B cell (primary cell): Measurements from ENCODE around the gene IL17A. TPM values are rescaled to one million over a fixed set of nuclear protein-coding genes. Genes with fewer than 3 reads are reported as not detected.

Source experiments
- ATAC-seq: fragments of 200-7000 bp; cut with Tn5 transposase; one replicate; pipeline ENCODE4 v1.10.0; 2021; ENCODE audit warnings: low read depth, mild to moderate bottlenecking, moderate number of reproducible peaks, moderate library complexity
- CTCF ChIA-PET: fragments of 350-600 bp; sonication (Branson Sonifier 250); formaldehyde crosslinking; loops from one replicate; lab custom pipeline; 2021; ENCODE audit warnings: antibody characterized with exemption, inconsistent platforms; lab: Charles Lee
- POLR2A ChIA-PET: fragments of 350-600 bp; sonication (Branson Sonifier 250); formaldehyde crosslinking; loops from one replicate; lab custom pipeline; 2021; ENCODE audit warnings: antibody characterized with exemption; lab: Charles Lee
- DNase-seq: peaks from one replicate; pipeline ENCODE4 v3.0.0; 2013
- H2AFZ ChIP-seq: 2 replicates; pipeline ENCODE4 v1.6.1; 2012; ENCODE audit warnings: mild to moderate bottlenecking, low read depth, low read length; ENCODE audit not compliant: insufficient read depth, poor library complexity, severe bottlenecking
- H3K27ac ChIP-seq, 2 donors: 1 replicate in 1 of 2; 2 replicates in 1 of 2; pipeline ENCODE4 v1.5.1; 2012 to 2013; ENCODE audit warnings: low read length in 2 of 2, mild to moderate bottlenecking in 2 of 2, moderate library complexity in 1 of 2
- H3K27me3 ChIP-seq, 4 experiments: fragments of 200-600 bp in 1 of 4; sonication (generic) in 1 of 4; replicated peaks in 1 of 4; 1 replicate in 2 of 4; 2 replicates in 2 of 4; pipeline versions ENCODE4 v1.6.1 to v1.7.0; 2013 to 2016; ENCODE audit warnings: low read length in 3 of 4, mild to moderate bottlenecking in 2 of 4, mixed read lengths in 1 of 4, moderate library complexity in 1 of 4; ENCODE audit not compliant: insufficient read depth in 4 of 4, control insufficient read depth in 3 of 4; ENCODE audit errors: control extremely low read depth in 1 of 4
- H3K36me3 ChIP-seq, 2 experiments: replicated peaks in 1 of 2; 1 replicate in 1 of 2; 2 replicates in 1 of 2; pipeline versions ENCODE4 v1.6.1 to v1.7.1; 2013; ENCODE audit warnings: low read length in 1 of 2; ENCODE audit not compliant: insufficient read depth in 2 of 2, control insufficient read depth in 1 of 2; ENCODE audit errors: control extremely low read depth in 1 of 2, extremely low read depth in 1 of 2
- H3K4me1 ChIP-seq, 2 donors: fragments of 200-600 bp in 1 of 2; sonication (generic) in 1 of 2; 1 replicate in 1 of 2; 2 replicates in 1 of 2; pipeline versions ENCODE4 v1.5.1 to v1.6.1; 2013 to 2017; ENCODE audit warnings: low read length in 2 of 2; ENCODE audit not compliant: control insufficient read depth in 2 of 2, insufficient read depth in 2 of 2
- H3K4me2 ChIP-seq: replicated peaks from 2 replicates; pipeline ENCODE3; 2012; ENCODE audit warnings: mild to moderate bottlenecking, low read depth, low read length; ENCODE audit not compliant: poor library complexity, severe bottlenecking
- H3K4me3 ChIP-seq, 5 experiments: fragments of 200-600 bp in 1 of 5; sonication (generic) in 1 of 5; 1 replicate in 3 of 5; 2 replicates in 2 of 5; pipeline versions ENCODE4 v1.5.1 to v1.7.0; 2011 to 2016; ENCODE audit warnings: low read length in 4 of 5, mild to moderate bottlenecking in 4 of 5, low read depth in 2 of 5, control low read depth in 1 of 5, moderate library complexity in 1 of 5; ENCODE audit not compliant: insufficient read depth in 1 of 5; ENCODE audit errors: control extremely low read depth in 1 of 5, extremely low read depth in 1 of 5
- H3K79me2 ChIP-seq: fragments of 200-600 bp; sonication (generic); one replicate; pipeline ENCODE4 v1.6.0; 2016; ENCODE audit warnings: low read length; ENCODE audit not compliant: control insufficient read depth, insufficient read depth
- H3K9ac ChIP-seq: fragments of 200-600 bp; sonication (generic); 2 replicates; pipeline ENCODE4 v1.6.1; 2017; ENCODE audit warnings: mild to moderate bottlenecking, low read length, moderate library complexity
- H3K9me3 ChIP-seq, 3 donors: one replicate each; pipeline versions ENCODE4 v1.6.1 to v1.7.1; 2013; ENCODE audit warnings: low read length in 2 of 3; ENCODE audit not compliant: control insufficient read depth in 2 of 3, insufficient read depth in 1 of 3; ENCODE audit errors: control extremely low read depth in 1 of 3
- H4K20me1 ChIP-seq: 2 replicates; pipeline ENCODE4 v1.6.0; 2012; ENCODE audit warnings: mild to moderate bottlenecking, low read length; ENCODE audit not compliant: insufficient read depth, control insufficient read depth, poor library complexity, severe bottlenecking
- H3K27ac Mint-ChIP-seq: one replicate; pipeline ENCODE4 v1.8.0; 2021; ENCODE audit warnings: mixed read lengths
- H3K27me3 Mint-ChIP-seq: one replicate; pipeline ENCODE4 v1.8.0; 2021; ENCODE audit warnings: mixed read lengths
- H3K4me1 Mint-ChIP-seq: one replicate; pipeline ENCODE4 v1.8.0; 2021; ENCODE audit warnings: mixed read lengths
- H3K4me3 Mint-ChIP-seq: one replicate; pipeline ENCODE4 v1.8.0; 2021; ENCODE audit warnings: mixed read lengths
- H3K9me3 Mint-ChIP-seq: one replicate; pipeline ENCODE4 v1.8.0; 2022; ENCODE audit warnings: mixed read lengths; ENCODE audit not compliant: insufficient read depth
- EZH2 ChIP-seq: IDR thresholded peaks from 2 replicates; pipeline ENCODE4 v1.6.1; 2012; ENCODE audit warnings: borderline replicate concordance, low read depth, mild to moderate bottlenecking, moderate library complexity, low read length; ENCODE audit not compliant: insufficient read depth, poor library complexity, severe bottlenecking
- WGBS: methylation state at CpG from one replicate; pipeline ENCODE4 v1.1.5; 2013; ENCODE audit warnings: missing lambda C conversion rate; ENCODE audit not compliant: insufficient coverage; 5-methylcytosine and 5-hydroxymethylcytosine counted together
- intact Hi-C: fragments of 100-400 bp; cut with micrococcal nuclease; formaldehyde crosslinking; loops from one replicate; pipeline ENCODE4 v1.10.0; 2022
- polyA plus RNA-seq: library from polyadenylated mRNA; depleted of rRNA; stranded (reverse); fragments of >200 nt; gene quantifications from 2 replicates; pipeline ENCODE4 v1.2.3, GENCODE V29; 2012
- total RNA-seq, 2 donors: library from RNA; stranded (reverse); fragments of 120-200 nt in 1 of 2; gene quantifications; 1 replicate in 1 of 2; 2 replicates in 1 of 2; pipeline versions ENCODE4 v1.2.3 to v1.2.4, GENCODE V29; 2013 to 2022
- TF ChIP-seq, protein P1 (sequence below): fragments of 200-600 bp; IDR thresholded peaks from one replicate; pipeline ENCODE4 v1.8.0; 2022; ENCODE audit warnings: antibody characterized with exemption, mild to moderate bottlenecking

IL17A gene
- total and polyA plus RNA-seq, 2 donors (not counting 1 experiment from before 2014, with no cell fraction given) = not detected

DNA sequence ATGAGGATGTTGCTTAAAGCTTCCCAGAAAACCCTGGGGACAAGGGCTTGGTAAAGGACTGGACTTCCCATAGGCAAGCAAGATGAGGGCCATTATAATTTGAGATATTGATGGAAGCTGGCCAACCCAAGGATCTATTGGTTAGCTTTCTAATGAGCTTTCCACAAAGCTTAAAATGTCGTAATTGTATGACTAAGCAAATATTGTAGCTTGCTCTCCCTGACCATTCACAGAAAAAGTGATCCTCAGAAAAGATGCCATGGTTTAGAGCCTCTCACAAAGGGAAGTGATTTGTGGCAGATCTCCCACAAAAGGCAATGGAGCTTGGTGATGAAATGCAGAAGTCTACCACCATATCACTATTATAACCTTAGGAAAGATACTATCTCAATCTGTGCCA lies 44.5 kb downstream of the IL17A start:
- Histone ChIP-seq H3K27ac (no peak overlapping the region), H3K4me2 (no peak overlapping the region), H3K9me3 (no peaks in the 10 kb centered on the region), H3K27me3 (peaks cover 0 to 3% (median 0%) of the 10 kb centered on the region in 4 experiments), H3K79me2 (no peaks in the 10 kb centered on the region), H4K20me1 (no peaks in the 10 kb centered on the region), H3K9ac (no peak overlapping the region), H3K4me3 (no peak overlapping the region), H2AFZ (no peak overlapping the region), H3K36me3 (no peaks in the 10 kb centered on the region), H3K4me1 (no peaks in the 10 kb centered on the region)
- no CpG with 5 or more reads among the region's 1 CpG for WGBS
- Mint-ChIP-seq H3K4me1 (no peaks in the 10 kb centered on the region), H3K27ac (no peak overlapping the region), H3K27me3 (peaks cover 2% of the 10 kb centered on the region), H3K9me3 (no peaks in the 10 kb centered on the region), H3K4me3 (no peak overlapping the region)
- intact Hi-C loops = no loop called here
- TF ChIP-seq, protein P1, sequence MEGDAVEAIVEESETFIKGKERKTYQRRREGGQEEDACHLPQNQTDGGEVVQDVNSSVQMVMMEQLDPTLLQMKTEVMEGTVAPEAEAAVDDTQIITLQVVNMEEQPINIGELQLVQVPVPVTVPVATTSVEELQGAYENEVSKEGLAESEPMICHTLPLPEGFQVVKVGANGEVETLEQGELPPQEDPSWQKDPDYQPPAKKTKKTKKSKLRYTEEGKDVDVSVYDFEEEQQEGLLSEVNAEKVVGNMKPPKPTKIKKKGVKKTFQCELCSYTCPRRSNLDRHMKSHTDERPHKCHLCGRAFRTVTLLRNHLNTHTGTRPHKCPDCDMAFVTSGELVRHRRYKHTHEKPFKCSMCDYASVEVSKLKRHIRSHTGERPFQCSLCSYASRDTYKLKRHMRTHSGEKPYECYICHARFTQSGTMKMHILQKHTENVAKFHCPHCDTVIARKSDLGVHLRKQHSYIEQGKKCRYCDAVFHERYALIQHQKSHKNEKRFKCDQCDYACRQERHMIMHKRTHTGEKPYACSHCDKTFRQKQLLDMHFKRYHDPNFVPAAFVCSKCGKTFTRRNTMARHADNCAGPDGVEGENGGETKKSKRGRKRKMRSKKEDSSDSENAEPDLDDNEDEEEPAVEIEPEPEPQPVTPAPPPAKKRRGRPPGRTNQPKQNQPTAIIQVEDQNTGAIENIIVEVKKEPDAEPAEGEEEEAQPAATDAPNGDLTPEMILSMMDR = no peak
- POLR2A ChIA-PET = no interaction called here
- CTCF ChIA-PET = no interaction called here
- ATAC-seq = no peak
- no peak for DNase-seq

DNA sequence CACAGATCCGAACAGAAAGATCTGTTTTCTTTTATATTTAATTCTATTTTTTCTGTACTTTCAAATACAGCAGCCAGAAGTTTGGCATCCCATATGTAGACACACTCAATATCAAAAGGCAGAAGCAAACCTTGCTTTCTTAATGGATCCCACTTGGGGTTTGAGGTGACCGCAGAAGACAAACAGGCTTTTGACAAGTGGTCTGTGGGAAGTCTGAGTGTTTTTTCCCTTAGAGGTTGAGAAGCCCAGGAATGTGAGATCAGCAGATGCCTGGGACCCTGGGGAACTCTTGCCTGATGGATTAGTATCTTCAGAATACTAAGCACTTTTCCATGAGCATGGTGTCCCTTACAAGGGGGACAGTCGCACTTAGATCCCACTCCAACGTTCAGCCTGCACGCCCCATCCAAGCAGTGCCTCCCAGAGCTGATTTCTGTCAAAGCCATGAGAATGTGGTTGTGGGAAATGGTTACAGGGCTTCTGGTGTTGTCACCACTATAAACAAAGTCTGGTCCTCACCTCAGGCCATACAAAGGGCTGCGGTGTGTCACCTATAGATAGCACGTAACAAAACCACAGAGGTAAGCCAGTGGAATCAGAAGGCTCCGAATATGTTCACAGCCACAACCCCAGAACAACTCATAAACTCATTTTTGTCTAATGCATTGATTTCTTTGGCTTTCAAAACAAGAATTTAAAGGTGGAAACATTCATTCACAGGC lies 45.4 kb downstream of the IL17A start:
- WGBS = 94% methylated on average over 3 of the region's 8 CpGs
- TF ChIP-seq EZH2 = no peak
- TF ChIP-seq, protein P1 = no peak

More for the DNA sequence above, 45.4 kb downstream of the IL17A start:
- no peak overlapping the region for H3K4me3 ChIP-seq
- no peak overlapping the region for H2AFZ ChIP-seq
- intact Hi-C loops = no loop called here
- H3K27ac ChIP-seq = no peak overlapping the region
- no peaks in the 10 kb centered on the region for H4K20me1 ChIP-seq
- CTCF ChIA-PET = no interaction called here
- DNase-seq (no peak), ATAC-seq (no peak)
- peaks cover 3% of the 10 kb centered on the region for H3K27me3 Mint-ChIP-seq
- H3K27me3 ChIP-seq = peaks cover 0 to 4% (median 0%) of the 10 kb centered on the region in 4 experiments
- no peak overlapping the region for H3K4me2 ChIP-seq
- H3K4me1 ChIP-seq = no peaks in the 10 kb centered on the region
- no peaks in the 10 kb centered on the region for H3K4me1 Mint-ChIP-seq
- H3K36me3 ChIP-seq = no peaks in the 10 kb centered on the region
- H3K9me3 Mint-ChIP-seq = no peaks in the 10 kb centered on the region
- H3K27ac Mint-ChIP-seq = no peak overlapping the region
- no peaks in the 10 kb centered on the region for H3K9me3 ChIP-seq
- no peaks in the 10 kb centered on the region for H3K79me2 ChIP-seq
- no peak overlapping the region for H3K9ac ChIP-seq
- H3K4me3 Mint-ChIP-seq = no peak overlapping the region
- POLR2A ChIA-PET = no interaction called here
